Esophagus squamous epithelium (tissue), 5 donors: ENCODE results near the gene TRAK1. TPM values are rescaled to one million over a fixed set of nuclear protein-coding genes. Genes with fewer than 3 reads are reported as not detected.

Source experiments
- DNase-seq: peaks from one replicate; lab custom pipeline; 2025; lab: John Stamatoyannopoulos, UW
- H3K27ac ChIP-seq, 4 donors: fragments of 200-600 bp; sonication (generic); one replicate each; pipeline ENCODE4 v1.5.1; 2016 to 2019; ENCODE audit warnings: mild to moderate bottlenecking in 1 of 4
- H3K27me3 ChIP-seq, 4 donors: fragments of 200-600 bp; sonication (generic); 1 replicate in 3 of 4; 2 replicates in 1 of 4; pipeline versions ENCODE4 v1.5.1 to v1.6.0; 2017 to 2021; ENCODE audit warnings: antibody characterized with exemption in 1 of 4
- H3K36me3 ChIP-seq, 3 donors: fragments of 200-600 bp; sonication (generic); one replicate each; pipeline ENCODE4 v1.5.1; 2016 to 2019
- H3K4me1 ChIP-seq, 3 donors: fragments of 200-600 bp; sonication (generic); one replicate each; pipeline ENCODE4 v1.5.1; 2017 to 2019
- H3K4me3 ChIP-seq, 4 donors: fragments of 200-600 bp; sonication (generic); 1 replicate in 3 of 4; 2 replicates in 1 of 4; pipeline ENCODE4 v1.5.1; 2016 to 2019; ENCODE audit warnings: mild to moderate bottlenecking in 2 of 4, moderate library complexity in 1 of 4
- H3K9me3 ChIP-seq, 3 donors: fragments of 200-600 bp; sonication (generic); one replicate each; pipeline ENCODE4 v1.5.1; 2016 to 2019
- POLR2A ChIP-seq, 4 donors: fragments of 450-650 bp; IDR thresholded peaks; one replicate each; pipeline ENCODE4 v1.6.1; 2017; ENCODE audit warnings: antibody characterized with exemption in 4 of 4, mild to moderate bottlenecking in 4 of 4, moderate library complexity in 3 of 4
- WGBS, 2 donors: methylation state at CpG; one replicate each; pipeline ENCODE4 v1.1.5; 2018; 5-methylcytosine and 5-hydroxymethylcytosine counted together
- intact Hi-C: fragments of 100-400 bp; cut with DNase I; formaldehyde crosslinking; loops from one replicate; pipeline ENCODE4 v1.15.0; 2022
- total RNA-seq, 4 donors: library from RNA; depleted of rRNA; stranded (reverse); fragments of >200 nt; gene quantifications; one replicate each; pipeline ENCODE4 v1.1.0, GENCODE V29; 2016
- TF ChIP-seq, protein P1 (sequence below), 6 experiments: fragments of 450-650 bp in 4 of 6; fragments of 200-600 bp in 2 of 6; sonication (generic) in 2 of 6; IDR thresholded peaks; one replicate each; pipeline ENCODE4 v1.5.1; 2016 to 2019; ENCODE audit warnings: antibody characterized with exemption in 6 of 6, mild to moderate bottlenecking in 4 of 6, moderate library complexity in 4 of 6
- donor health status: DM: yes; HTN: yes; CAD: no.

TRAK1 gene
- total RNA-seq, 4 donors from 2014 or later: 31.8 to 40.6 (median 37.7) TPM

DNA sequence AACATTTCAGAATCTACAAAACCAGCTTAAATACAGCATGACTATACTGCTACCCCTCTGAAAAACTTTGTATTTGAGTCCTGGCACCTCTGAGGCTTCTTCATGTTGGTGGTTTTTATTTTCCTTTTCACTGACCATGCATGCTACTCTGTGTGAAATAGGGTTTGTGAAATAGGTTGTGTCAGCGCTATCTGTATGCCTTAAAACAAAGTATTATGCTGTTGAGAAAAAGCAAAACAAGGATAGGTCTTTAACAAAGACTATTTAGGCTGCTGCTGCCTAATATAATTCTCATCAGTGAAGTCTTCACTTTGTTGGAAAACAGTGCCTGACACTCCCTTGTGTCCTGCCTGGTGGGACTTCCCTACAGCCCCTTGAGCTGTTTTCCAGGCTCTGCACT is 28.7 kb upstream of the TRAK1 start:
- intact Hi-C loops: no loop called here
- no peak overlapping the region for H3K4me3 ChIP-seq
- WGBS, 2 donors: 91 to 100% methylated on average over 1 of the region's 1 CpG

DNA sequence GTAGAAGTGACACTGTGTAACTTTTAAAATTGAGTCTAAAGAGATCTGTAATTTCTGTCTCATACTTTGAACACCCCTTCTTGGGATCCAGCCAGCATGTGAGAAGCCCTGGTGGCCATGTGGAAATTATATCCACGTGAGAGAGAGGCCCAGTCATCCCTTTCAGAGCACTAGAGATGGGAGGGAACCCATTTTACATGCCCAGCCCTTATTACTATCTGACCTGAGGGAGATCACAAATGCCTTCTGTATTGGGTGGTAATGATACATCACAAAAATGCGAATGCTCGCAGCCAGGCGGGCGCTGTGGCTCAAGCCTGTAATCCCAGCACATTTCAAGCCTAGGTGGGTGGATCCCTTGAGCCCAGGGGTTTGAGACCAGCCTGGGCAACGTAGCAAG is 27.3 kb upstream of the TRAK1 start:
- TF ChIP-seq, protein P1, sequence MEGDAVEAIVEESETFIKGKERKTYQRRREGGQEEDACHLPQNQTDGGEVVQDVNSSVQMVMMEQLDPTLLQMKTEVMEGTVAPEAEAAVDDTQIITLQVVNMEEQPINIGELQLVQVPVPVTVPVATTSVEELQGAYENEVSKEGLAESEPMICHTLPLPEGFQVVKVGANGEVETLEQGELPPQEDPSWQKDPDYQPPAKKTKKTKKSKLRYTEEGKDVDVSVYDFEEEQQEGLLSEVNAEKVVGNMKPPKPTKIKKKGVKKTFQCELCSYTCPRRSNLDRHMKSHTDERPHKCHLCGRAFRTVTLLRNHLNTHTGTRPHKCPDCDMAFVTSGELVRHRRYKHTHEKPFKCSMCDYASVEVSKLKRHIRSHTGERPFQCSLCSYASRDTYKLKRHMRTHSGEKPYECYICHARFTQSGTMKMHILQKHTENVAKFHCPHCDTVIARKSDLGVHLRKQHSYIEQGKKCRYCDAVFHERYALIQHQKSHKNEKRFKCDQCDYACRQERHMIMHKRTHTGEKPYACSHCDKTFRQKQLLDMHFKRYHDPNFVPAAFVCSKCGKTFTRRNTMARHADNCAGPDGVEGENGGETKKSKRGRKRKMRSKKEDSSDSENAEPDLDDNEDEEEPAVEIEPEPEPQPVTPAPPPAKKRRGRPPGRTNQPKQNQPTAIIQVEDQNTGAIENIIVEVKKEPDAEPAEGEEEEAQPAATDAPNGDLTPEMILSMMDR (IDR thresholded peaks at IDR 0.05): no peak
- TF ChIP-seq POLR2A (IDR thresholded peaks at IDR 0.05): no peak
- Histone ChIP-seq H3K36me3 (no peaks in the 10 kb centered on the region), H3K27me3 (no peaks in the 10 kb centered on the region), H3K27ac (peak overlapping the region; percentile 63 to 94 (median 84)), H3K4me3 (no peak overlapping the region), H3K4me1 (peaks cover 35 to 60% (median 53%) of the 10 kb centered on the region in 3 donors), H3K9me3 (no peaks in the 10 kb centered on the region)
- 61 to 71% methylated on average over 2 to 4 of the region's 6 CpGs for WGBS, 2 donors
- intact Hi-C loops: no loop called here
- DNase-seq: no peak

More for the DNA sequence above, 28.7 kb upstream of the TRAK1 start:
- Histone ChIP-seq H3K4me1 (peaks cover 24 to 46% (median 45%) of the 10 kb centered on the region in 3 donors), H3K9me3 (no peaks in the 10 kb centered on the region), H3K27me3 (no peaks in the 10 kb centered on the region), H3K27ac (peak overlapping the region; percentile 63 to 94 (median 84)), H3K36me3 (no peaks in the 10 kb centered on the region)
- no peak for DNase-seq
- TF ChIP-seq, protein P1 (IDR thresholded peaks at IDR 0.05): no peak
- no peak for TF ChIP-seq POLR2A (IDR thresholded peaks at IDR 0.05)

DNA sequence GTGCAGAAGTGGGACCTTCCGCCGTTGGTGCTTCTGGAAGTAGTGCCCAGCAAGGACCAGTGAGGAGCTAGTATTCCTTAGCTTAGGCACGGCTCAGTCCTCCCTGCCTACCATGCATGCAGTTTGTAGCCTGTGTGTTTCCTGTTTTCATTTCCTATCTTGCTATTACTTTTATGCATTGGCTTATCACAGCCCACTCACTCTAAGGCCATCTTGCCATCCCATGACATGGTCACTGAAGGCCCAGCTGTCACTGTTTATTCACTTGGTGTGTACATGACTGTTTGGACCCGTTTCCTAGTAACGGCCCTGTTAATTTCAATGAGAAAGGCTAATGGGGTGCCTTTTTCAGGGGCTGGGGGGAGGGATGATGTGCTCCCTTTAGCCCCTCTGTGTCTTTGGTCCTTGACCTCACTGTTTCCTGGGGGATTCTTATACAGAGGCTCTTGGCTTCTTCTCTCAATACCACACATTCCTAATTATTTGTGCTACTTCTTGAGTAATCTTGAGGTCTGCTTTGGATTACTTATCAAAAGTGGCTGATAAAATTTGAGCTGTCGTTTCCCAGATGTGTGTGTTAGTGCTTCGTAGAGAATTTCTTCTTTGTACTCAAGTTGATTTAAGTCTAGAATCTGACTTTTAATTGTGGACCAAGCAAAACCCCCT is 24.5 kb upstream of the TRAK1 start:
- Histone ChIP-seq H3K4me3 (no peak overlapping the region), H3K36me3 (no peaks in the 10 kb centered on the region), H3K27me3 (no peaks in the 10 kb centered on the region), H3K4me1 (peaks cover 41 to 73% (median 56%) of the 10 kb centered on the region in 3 donors), H3K27ac (peak overlapping the region; percentile 15 to 81 (median 75)), H3K9me3 (no peaks in the 10 kb centered on the region)
- 55 to 62% methylated on average over 7 of the region's 7 CpGs for WGBS, 2 donors
- TF ChIP-seq, protein P1 (IDR thresholded peaks at IDR 0.05): no peak
- no peak for TF ChIP-seq POLR2A (IDR thresholded peaks at IDR 0.05)
- intact Hi-C loops: no loop called here
- no peak for DNase-seq

DNA sequence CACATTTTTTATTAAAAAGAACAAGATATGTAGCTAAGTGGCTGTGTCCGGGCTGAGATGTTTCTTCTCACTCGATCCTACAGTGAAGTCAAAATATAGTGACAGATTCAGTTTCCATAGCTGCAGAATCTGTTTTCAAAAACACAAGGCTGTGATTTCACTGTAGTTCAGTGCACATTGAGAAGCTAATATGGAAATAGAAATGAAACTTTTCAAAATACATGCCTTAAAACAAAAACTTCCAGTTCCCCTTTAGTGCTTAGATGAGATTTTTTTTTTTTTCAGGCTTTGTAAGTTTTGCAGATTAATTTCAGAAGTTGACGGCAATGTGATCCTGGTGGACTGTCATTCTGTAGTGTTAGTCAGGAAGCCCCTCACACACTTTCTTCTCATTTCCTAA is 23.8 kb upstream of the TRAK1 start:
- Histone ChIP-seq H3K9me3 (no peaks in the 10 kb centered on the region), H3K36me3 (no peaks in the 10 kb centered on the region), H3K4me3 (peak overlapping the region in 1 of 4 donors; percentile 3), H3K27me3 (no peaks in the 10 kb centered on the region), H3K4me1 (peaks cover 41 to 73% (median 56%) of the 10 kb centered on the region in 3 donors), H3K27ac (peak overlapping the region; percentile 15 to 81 (median 75))
- TF ChIP-seq, protein P1 (IDR thresholded peaks at IDR 0.05): no peak
- no peak for TF ChIP-seq POLR2A (IDR thresholded peaks at IDR 0.05)
- no peak for DNase-seq
- intact Hi-C loops: no loop called here
- WGBS, 2 donors: 21 to 45% methylated on average over 3 of the region's 3 CpGs

DNA sequence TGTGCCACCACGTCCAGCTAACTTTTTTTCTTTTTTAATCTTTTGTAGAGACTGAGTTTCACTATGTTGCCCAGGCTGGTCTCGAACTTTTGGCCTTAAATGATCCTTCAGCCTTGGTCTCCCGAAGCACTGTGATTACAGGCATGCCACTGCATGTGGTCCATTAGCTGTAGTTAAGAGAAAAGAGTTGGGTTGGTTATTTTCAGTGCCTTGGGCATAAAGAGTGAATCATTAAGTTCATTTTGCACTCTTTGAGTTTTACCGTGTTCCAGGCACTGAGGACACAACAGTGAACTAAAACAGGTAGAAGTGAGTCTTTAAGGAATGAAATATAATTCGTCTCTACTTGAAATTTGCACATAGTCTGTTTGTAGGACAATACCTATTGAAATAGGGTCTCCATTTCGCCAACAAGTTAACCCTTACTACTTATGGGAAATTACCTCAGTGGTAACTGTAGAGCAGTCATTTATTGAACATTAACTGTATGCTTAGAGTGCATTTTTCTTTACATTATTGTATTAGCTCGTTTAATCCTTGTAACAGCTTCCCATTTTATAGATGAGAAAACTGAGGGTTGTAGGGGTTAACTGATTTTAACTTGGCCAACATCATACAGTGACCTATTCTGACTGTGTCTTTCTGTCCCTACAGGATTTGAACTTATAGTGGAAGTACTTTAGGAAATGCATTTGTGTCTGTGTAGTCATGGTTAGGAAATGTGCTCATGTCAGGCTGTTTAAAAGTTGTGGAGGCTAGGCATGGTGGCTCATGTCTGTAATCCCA is 22.7 kb upstream of the TRAK1 start:
- WGBS, 2 donors: 60 to 68% methylated on average over 7 of the region's 7 CpGs
- TF ChIP-seq, protein P1 (IDR thresholded peaks at IDR 0.05): no peak
- TF ChIP-seq POLR2A (IDR thresholded peaks at IDR 0.05): no peak
- Histone ChIP-seq H3K9me3 (no peaks in the 10 kb centered on the region), H3K4me1 (peaks cover 40 to 73% (median 57%) of the 10 kb centered on the region in 3 donors), H3K4me3 (no peak overlapping the region), H3K27ac (peak overlapping the region in 3 of 4 donors; percentile 77 to 85 (median 81)), H3K36me3 (no peaks in the 10 kb centered on the region), H3K27me3 (no peaks in the 10 kb centered on the region)
- DNase-seq: no peak
- intact Hi-C loops: no loop called here
